ENCODE data around the gene CREB5. TPM values are rescaled to one million over a fixed set of nuclear protein-coding genes. Genes with fewer than 3 reads are reported as not detected.

Gene CREB5
- total RNA-seq, 2 experiments from 2014 or later = 0.19 to 0.22 TPM

- Mint-ChIP-seq H3K4me3 (no peak overlapping the region), H3K4me1 (ENCODE audit: low read depth) (no peaks in the 10 kb centered on the region)
- CTCF ChIA-PET = no interaction called here
These were observed 386.0 kb downstream of the CREB5 start for GRCh38 chr7:28798274-28798673.

GRCh38 chr7:28799619-28800018 lies 387.3 kb downstream of the CREB5 start:
- H3K4me3 Mint-ChIP-seq = no peak overlapping the region
- ATAC-seq (ENCODE audit: poor library complexity) = no peak
- Histone ChIP-seq H3K36me3 (ENCODE audit: insufficient read depth, low read length) (no peaks in the 10 kb centered on the region), H3K4me3 (ENCODE audit: low read length) (no peak overlapping the region), H3K4me1 (ENCODE audit: insufficient read depth, low read length) (no peaks in the 10 kb centered on the region), H3K27me3 (ENCODE audit: control insufficient read depth in 1 of 2, insufficient read depth in 2 of 2, low read length in 2 of 2) (no peaks in the 10 kb centered on the region), H3K27ac (ENCODE audit: low read depth in 1 of 2, low read length in 2 of 2) (no peak overlapping the region), H3K9me3 (ENCODE audit: control insufficient read depth in 1 of 2, insufficient read depth in 1 of 2, low read length in 2 of 2) (peaks cover 0 to 3% of the 10 kb centered on the region in 2 experiments)
- H3K9me3 Mint-ChIP-seq = no peaks in the 10 kb centered on the region
- no peaks in the 10 kb centered on the region for H3K4me1 Mint-ChIP-seq (ENCODE audit: low read depth)
- intact Hi-C loops (cut with DNase I, micrococcal nuclease) = no loop called here
- DNase-seq = no peak
- no peaks in the 10 kb centered on the region for H3K36me3 Mint-ChIP-seq (ENCODE audit: low read depth)
- POLR2A ChIA-PET = no interaction called here
- no peaks in the 10 kb centered on the region for H3K27me3 Mint-ChIP-seq
- H3K27ac Mint-ChIP-seq = no peak overlapping the region
- TF ChIP-seq CTCF (IDR thresholded peaks at IDR 0.05) = no peak
- CTCF ChIA-PET = no interaction called here

More at GRCh38 chr7:28798274-28798673, 386.0 kb downstream of the CREB5 start:
- intact Hi-C loops (cut with DNase I, micrococcal nuclease) = no loop called here
- Mint-ChIP-seq H3K27ac (no peak overlapping the region), H3K36me3 (ENCODE audit: low read depth) (no peaks in the 10 kb centered on the region), H3K9me3 (no peaks in the 10 kb centered on the region), H3K27me3 (no peaks in the 10 kb centered on the region)
- H3K27me3 ChIP-seq (ENCODE audit: control insufficient read depth in 1 of 2, insufficient read depth in 2 of 2, low read length in 2 of 2) = no peaks in the 10 kb centered on the region
- no peaks in the 10 kb centered on the region for H3K36me3 ChIP-seq (ENCODE audit: insufficient read depth, low read length)
- H3K9me3 ChIP-seq (ENCODE audit: control insufficient read depth in 1 of 2, insufficient read depth in 1 of 2, low read length in 2 of 2) = peaks cover 0 to 3% of the 10 kb centered on the region in 2 experiments
- POLR2A ChIA-PET = no interaction called here
- TF ChIP-seq CTCF (IDR thresholded peaks at IDR 0.05) = no peak
- DNase-seq = no peak
- H3K27ac ChIP-seq (ENCODE audit: low read depth in 1 of 2, low read length in 2 of 2) = no peak overlapping the region
- H3K4me1 ChIP-seq (ENCODE audit: insufficient read depth, low read length) = no peaks in the 10 kb centered on the region
- ATAC-seq (ENCODE audit: poor library complexity) = no peak
- no peak overlapping the region for H3K4me3 ChIP-seq (ENCODE audit: low read length)

GRCh38 chr7:28800150-28800549 lies 387.8 kb downstream of the CREB5 start:
- no peak overlapping the region for H3K27ac ChIP-seq (ENCODE audit: low read depth in 1 of 2, low read length in 2 of 2)
- POLR2A ChIA-PET = no interaction called here
- CTCF ChIA-PET = no interaction called here
- no peaks in the 10 kb centered on the region for H3K9me3 Mint-ChIP-seq
- H3K27me3 Mint-ChIP-seq = no peaks in the 10 kb centered on the region
- no peaks in the 10 kb centered on the region for H3K4me1 ChIP-seq (ENCODE audit: insufficient read depth, low read length)
- no peaks in the 10 kb centered on the region for H3K36me3 Mint-ChIP-seq (ENCODE audit: low read depth)
- TF ChIP-seq CTCF (IDR thresholded peaks at IDR 0.05) = no peak
- no peaks in the 10 kb centered on the region for H3K27me3 ChIP-seq (ENCODE audit: control insufficient read depth in 1 of 2, insufficient read depth in 2 of 2, low read length in 2 of 2)
- DNase-seq (peak in 3 of 14 experiments; percentile 10 to 33 (median 31)), ATAC-seq (ENCODE audit: poor library complexity) (no peak)
- intact Hi-C loops (cut with DNase I, micrococcal nuclease) = no loop called here
- no peak overlapping the region for H3K27ac Mint-ChIP-seq
- no peaks in the 10 kb centered on the region for H3K4me1 Mint-ChIP-seq (ENCODE audit: low read depth)
- H3K9me3 ChIP-seq (ENCODE audit: control insufficient read depth in 1 of 2, insufficient read depth in 1 of 2, low read length in 2 of 2) = peaks cover 0 to 3% of the 10 kb centered on the region in 2 experiments
- no peak overlapping the region for H3K4me3 Mint-ChIP-seq
- no peaks in the 10 kb centered on the region for H3K36me3 ChIP-seq (ENCODE audit: insufficient read depth, low read length)
- H3K4me3 ChIP-seq (ENCODE audit: low read length) = no peak overlapping the region
